Coronary artery (tissue), 2 donors: ENCODE data around the gene ETNPPL.

Source experiments
- DNase-seq: peaks from one replicate; pipeline ENCODE4 v3.0.0-alpha.2; 2017; ENCODE audit warnings: low spot score
- H3K27ac ChIP-seq, 2 donors: fragments of 200-600 bp; sonication (generic); one replicate each; pipeline ENCODE4 v1.5.1; 2016 to 2019
- H3K4me3 ChIP-seq: fragments of 200-600 bp; sonication (generic); 2 replicates; pipeline ENCODE4 v1.5.1; 2016; ENCODE audit warnings: mild to moderate bottlenecking, moderate library complexity
- TF ChIP-seq, protein P1 (sequence below): fragments of 200-600 bp; sonication (generic); IDR thresholded peaks from one replicate; pipeline ENCODE4 v1.5.1; 2019; ENCODE audit warnings: antibody characterized with exemption

ETNPPL gene

GRCh38 chr4:108693211-108693610 is 69.6 kb downstream of the ETNPPL start:
- Histone ChIP-seq H3K27ac (no peak overlapping the region), H3K4me3 (no peak overlapping the region)
- TF ChIP-seq, protein P1, sequence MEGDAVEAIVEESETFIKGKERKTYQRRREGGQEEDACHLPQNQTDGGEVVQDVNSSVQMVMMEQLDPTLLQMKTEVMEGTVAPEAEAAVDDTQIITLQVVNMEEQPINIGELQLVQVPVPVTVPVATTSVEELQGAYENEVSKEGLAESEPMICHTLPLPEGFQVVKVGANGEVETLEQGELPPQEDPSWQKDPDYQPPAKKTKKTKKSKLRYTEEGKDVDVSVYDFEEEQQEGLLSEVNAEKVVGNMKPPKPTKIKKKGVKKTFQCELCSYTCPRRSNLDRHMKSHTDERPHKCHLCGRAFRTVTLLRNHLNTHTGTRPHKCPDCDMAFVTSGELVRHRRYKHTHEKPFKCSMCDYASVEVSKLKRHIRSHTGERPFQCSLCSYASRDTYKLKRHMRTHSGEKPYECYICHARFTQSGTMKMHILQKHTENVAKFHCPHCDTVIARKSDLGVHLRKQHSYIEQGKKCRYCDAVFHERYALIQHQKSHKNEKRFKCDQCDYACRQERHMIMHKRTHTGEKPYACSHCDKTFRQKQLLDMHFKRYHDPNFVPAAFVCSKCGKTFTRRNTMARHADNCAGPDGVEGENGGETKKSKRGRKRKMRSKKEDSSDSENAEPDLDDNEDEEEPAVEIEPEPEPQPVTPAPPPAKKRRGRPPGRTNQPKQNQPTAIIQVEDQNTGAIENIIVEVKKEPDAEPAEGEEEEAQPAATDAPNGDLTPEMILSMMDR = no peak
- no peak for DNase-seq
